Heart left ventricle (tissue), 16 donors: ENCODE measurements around the gene SHMT2. TPM values are rescaled to one million over a fixed set of nuclear protein-coding genes. Genes with fewer than 3 reads are reported as not detected.

Experiments used
- ATAC-seq, 4 donors: fragments of 200-7000 bp; cut with Tn5 transposase; one replicate each; pipeline ENCODE4 v1.9.1; 2020 to 2022; ENCODE audit warnings: moderate library complexity in 4 of 4, mild to moderate bottlenecking in 3 of 4, moderate number of reproducible peaks in 1 of 4
- DNase-seq, 5 donors: peaks; one replicate each; pipeline ENCODE4 v3.0.0-alpha.2; 2020
- H3K27ac ChIP-seq, 12 donors: fragments of 200-600 bp; sonication (generic) in 4 of 12; one replicate each; pipeline versions ENCODE4 v1.5.0 to v1.8.0; 2016 to 2022; ENCODE audit warnings: mild to moderate bottlenecking in 2 of 12
- H3K27me3 ChIP-seq, 9 donors: fragments of 200-600 bp; sonication (generic) in 2 of 9; one replicate each; pipeline versions ENCODE4 v1.5.1 to v1.8.0; 2016 to 2022; ENCODE audit warnings: mild to moderate bottlenecking in 3 of 9
- H3K36me3 ChIP-seq, 9 donors: fragments of 200-600 bp; sonication (generic) in 2 of 9; one replicate each; pipeline versions ENCODE4 v1.5.0 to v1.8.0; 2018 to 2022; ENCODE audit warnings: mild to moderate bottlenecking in 2 of 9
- H3K4me1 ChIP-seq, 12 donors: fragments of 200-600 bp; sonication (generic) in 4 of 12; one replicate each; pipeline versions ENCODE4 v1.5.0 to v1.8.0; 2016 to 2022; ENCODE audit warnings: mild to moderate bottlenecking in 3 of 12
- H3K4me3 ChIP-seq, 12 donors: fragments of 200-600 bp; sonication (generic) in 4 of 12; one replicate each; pipeline versions ENCODE4 v1.5.0 to v1.8.0; 2017 to 2022; ENCODE audit warnings: mild to moderate bottlenecking in 9 of 12, moderate library complexity in 4 of 12
- H3K9me3 ChIP-seq, 12 donors: fragments of 200-600 bp; sonication (generic) in 4 of 12; one replicate each; pipeline versions ENCODE4 v1.5.0 to v1.8.0; 2016 to 2022; ENCODE audit warnings: mild to moderate bottlenecking in 1 of 12
- CTCF ChIP-seq, 12 donors: fragments of 200-600 bp; sonication (generic) in 4 of 12; IDR thresholded peaks; one replicate each; pipeline versions ENCODE4 v1.5.0 to v1.8.0; 2018 to 2022; ENCODE audit warnings: antibody characterized with exemption in 12 of 12, mild to moderate bottlenecking in 5 of 12
- POLR2A ChIP-seq, 2 donors: fragments of 450-650 bp; IDR thresholded peaks; one replicate each; pipeline ENCODE4 v1.6.1; 2017; ENCODE audit warnings: antibody characterized with exemption in 2 of 2, mild to moderate bottlenecking in 2 of 2, moderate library complexity in 2 of 2
- WGBS, 4 donors: extraction: QIAGEN DNeasy Blood & Tissue Kit in 2 of 4; methylation state at CpG; one replicate each; pipeline versions ENCODE4 v1.1.5 to v1.1.7; 2013 to 2018; 5-methylcytosine and 5-hydroxymethylcytosine counted together
- intact Hi-C, 10 donors: fragments of 100-400 bp; cut with DNase I; formaldehyde crosslinking; loops; one replicate each; pipeline versions ENCODE4 v1.11.1 to v1.14.2; 2022
- polyA plus RNA-seq, 2 donors: library from polyadenylated mRNA; stranded (reverse); fragments of 200-250 nt; gene quantifications; one replicate each; pipeline ENCODE4 v1.2.3, GENCODE V29; 2013
- total RNA-seq, 9 donors: library from RNA; depleted of rRNA in 2 of 9; stranded (reverse); fragments of >200 nt in 2 of 9; fragmentation: NEBNext Ultra II Directional in 3 of 9; extraction: Animal tissue kit (Norgen Biotek cat#: 25700) in 3 of 9; gene quantifications; one replicate each; pipeline versions ENCODE4 v1.1.0 to v1.2.4, GENCODE V29; 2016 to 2023
- donor health status: ischemic (EF 13 %, LVEDD 7.1; RV severe dilation, severe dysfunction).
- donor health status: healthy with polysubstance abuse.
- donor health status: DM: no; HTN: yes; CAD: no.
- donor health status: DM: no; HTN: no; CAD: no.
- donor health status: ischemic (EF 25% LVEDD 6.9; RV normal size, moderate dysfunction).
- donor health status: ischemic (EF 25% LVEDD 5.7; RV mildly dilated, moderate dysfunction).
- donor health status: healthy.
- donor health status: DM: yes; HTN: yes; CAD: no.
- donor health status: ischemic (EF 35%, LVEDD 5.7; RV mildly dilated, moderate dysfunction).
- donor health status: nonischemic (EF 11% LVEDD 7.7; RV severe dilation, severe dysfunction).
- donor health status: DM: yes; HTN: yes; CAD: no.
- donor health status: PGD.
- donor health status: ischemic (EF 29% LVEDD 5.4; RV normal size, mild dysfunction).
- donor health status: nonischemic (EF 23%, LVEDD 6.1; RV moderate dilation, normal function).

SHMT2 gene
- total and polyA plus RNA-seq, 11 donors = 15.9 to 76.5 (median 35.5) TPM

GRCh38 chr12:57235728-57236131 is 6.2 kb downstream of the SHMT2 start:
- TF ChIP-seq CTCF (IDR thresholded peaks at IDR 0.05) = no peak
- no peak for TF ChIP-seq POLR2A (IDR thresholded peaks at IDR 0.05)
- Histone ChIP-seq H3K27ac (peak overlapping the region; percentile 8 to 88 (median 72)), H3K27me3 (peaks cover 0 to 46% (median 12%) of the 10 kb centered on the region in 9 donors), H3K9me3 (no peaks in the 10 kb centered on the region), H3K4me3 (peak overlapping the region in 11 of 12 donors; percentile 5 to 66 (median 53)), H3K36me3 (peaks cover 0 to 40% (median 29%) of the 10 kb centered on the region in 9 donors), H3K4me1 (peaks cover 0 to 86% (median 35%) of the 10 kb centered on the region in 12 donors)
- 51 to 59% (median 53%) methylated on average over 4 to 8 of the region's 8 CpGs for WGBS, 4 donors
- ATAC-seq = no peak
- intact Hi-C loops = loop anchor here in 1 of 10 donors (5.0 kb wide), 1 partner anchor 108 kb away; the partner anchor contains the start of gene LRP1
- DNase-seq = peak in 1 of 5 donors; percentile 48

GRCh38 chr12:57236201-57236924 is 6.9 kb downstream of the SHMT2 start:
- DNase-seq = peak in 1 of 5 donors; percentile 66
- intact Hi-C loops = loop anchor here in 1 of 10 donors (5.0 kb wide), 1 partner anchor 109 kb away; the partner anchor contains the start of gene LRP1
- ATAC-seq = no peak
- Histone ChIP-seq H3K4me1 (peaks cover 0 to 86% (median 38%) of the 10 kb centered on the region in 12 donors), H3K4me3 (peak overlapping the region; percentile 5 to 66 (median 53)), H3K27ac (peak overlapping the region; percentile 8 to 88 (median 72)), H3K27me3 (peaks cover 0 to 52% (median 17%) of the 10 kb centered on the region in 9 donors), H3K9me3 (no peaks in the 10 kb centered on the region), H3K36me3 (peaks cover 0 to 36% (median 29%) of the 10 kb centered on the region in 9 donors)
- WGBS, 4 donors = 18 to 41% (median 30%) methylated on average over 15 to 40 of the region's 40 CpGs
- TF ChIP-seq POLR2A (IDR thresholded peaks at IDR 0.05) (no peak), CTCF (IDR thresholded peaks at IDR 0.05) (no peak)

GRCh38 chr12:57236925-57237595 is 7.5 kb downstream of the SHMT2 start:
- peak in 1 of 2 donors; percentile 36 for TF ChIP-seq POLR2A (IDR thresholded peaks at IDR 0.05)
- TF ChIP-seq CTCF (IDR thresholded peaks at IDR 0.05) = no peak
- Histone ChIP-seq H3K27me3 (peaks cover 0 to 59% (median 24%) of the 10 kb centered on the region in 9 donors), H3K27ac (peak overlapping the region in 10 of 12 donors; percentile 44 to 88 (median 76)), H3K9me3 (no peaks in the 10 kb centered on the region), H3K4me1 (peaks cover 0 to 89% (median 39%) of the 10 kb centered on the region in 12 donors), H3K36me3 (peaks cover 0 to 32% (median 24%) of the 10 kb centered on the region in 9 donors), H3K4me3 (peak overlapping the region in 11 of 12 donors; percentile 20 to 66 (median 53))
- ATAC-seq = peak; percentile 33 to 46 (median 36)
- peak; percentile 70 to 83 (median 78) for DNase-seq
- WGBS, 4 donors = 38 to 48% (median 44%) methylated on average over 9 of the region's 9 CpGs
- intact Hi-C loops = loop anchor here in 2 of 10 donors (1.0 to 5.0 kb wide), 2 partner anchors 20 to 110 kb away; partner anchors contain the start of gene LRP1 (in 1 of the 2)
